NCI-H2196 (cell line): ENCODE results near the gene GALM.
A peak's percentile ranks its signal among the peaks of the same experiment; 100 is the strongest.
"Not testable (repeated sequence)": the region's sequence is repeated elsewhere in the genome, so short reads cannot be mapped to it uniquely, and the experiment has no call there.

Experiments
- DNase-seq: peaks from one replicate; lab custom pipeline; 2025; ENCODE audit not compliant: unreplicated experiment; lab: John Stamatoyannopoulos, UW

GALM gene

GRCh38 chr2:38708900-38709566 is 43.1 kb downstream of the GALM start:
- no peak for DNase-seq

GRCh38 chr2:38709567-38710194 is 43.8 kb downstream of the GALM start:
- DNase-seq, result no peak

- no peak for DNase-seq
Observed at GRCh38 chr2:38711558-38711957, 45.6 kb downstream of the GALM start.

GRCh38 chr2:38712413-38712812 is 46.5 kb downstream of the GALM start:
- no peak for DNase-seq

- DNase-seq, result no peak
Observed at GRCh38 chr2:38712871-38713270, 47.0 kb downstream of the GALM start.

- no peak for DNase-seq
Observed at GRCh38 chr2:38713338-38713737, 47.4 kb downstream of the GALM start.

GRCh38 chr2:38714941-38715340 is 49.0 kb downstream of the GALM start:
- DNase-seq, result not testable (repeated sequence)

- no peak for DNase-seq
Observed at GRCh38 chr2:38716185-38716584, 50.3 kb downstream of the GALM start.

- DNase-seq, result no peak
Observed at GRCh38 chr2:38718601-38719000, 52.7 kb downstream of the GALM start.

GRCh38 chr2:38719706-38720105 is 53.8 kb downstream of the GALM start:
- DNase-seq, result no peak

GRCh38 chr2:38720613-38721241 is 54.8 kb downstream of the GALM start:
- DNase-seq, result peak; percentile 76

- DNase-seq, result no peak
Observed at GRCh38 chr2:38722271-38723061, 56.6 kb downstream of the GALM start.

- no peak for DNase-seq
Observed at GRCh38 chr2:38723173-38723572, 57.3 kb downstream of the GALM start.

GRCh38 chr2:38727661-38728060 is 61.7 kb downstream of the GALM start:
- no peak for DNase-seq

GRCh38 chr2:38728694-38729093 is 62.8 kb downstream of the GALM start:
- DNase-seq, result no peak

GRCh38 chr2:38731090-38731489 is 65.2 kb downstream of the GALM start:
- DNase-seq, result no peak

GRCh38 chr2:38731684-38732221 is 65.8 kb downstream of the GALM start:
- DNase-seq, result no peak

- no peak for DNase-seq
Observed at GRCh38 chr2:38733300-38733971, 67.5 kb downstream of the GALM start.

- DNase-seq, result no peak
Observed at GRCh38 chr2:38734299-38735058, 68.6 kb downstream of the GALM start.

- DNase-seq, result no peak
Observed at GRCh38 chr2:38735999-38736320, 70.0 kb downstream of the GALM start.
